ENCODE data around the gene SULT2B1. TPM values are rescaled to one million over a fixed set of nuclear protein-coding genes. Genes with fewer than 3 reads are reported as not detected.

SULT2B1 gene
- total RNA-seq, 4 donors from 2014 or later = 0.93 to 3.9 (median 1.0) TPM; not detected in 1

DNA sequence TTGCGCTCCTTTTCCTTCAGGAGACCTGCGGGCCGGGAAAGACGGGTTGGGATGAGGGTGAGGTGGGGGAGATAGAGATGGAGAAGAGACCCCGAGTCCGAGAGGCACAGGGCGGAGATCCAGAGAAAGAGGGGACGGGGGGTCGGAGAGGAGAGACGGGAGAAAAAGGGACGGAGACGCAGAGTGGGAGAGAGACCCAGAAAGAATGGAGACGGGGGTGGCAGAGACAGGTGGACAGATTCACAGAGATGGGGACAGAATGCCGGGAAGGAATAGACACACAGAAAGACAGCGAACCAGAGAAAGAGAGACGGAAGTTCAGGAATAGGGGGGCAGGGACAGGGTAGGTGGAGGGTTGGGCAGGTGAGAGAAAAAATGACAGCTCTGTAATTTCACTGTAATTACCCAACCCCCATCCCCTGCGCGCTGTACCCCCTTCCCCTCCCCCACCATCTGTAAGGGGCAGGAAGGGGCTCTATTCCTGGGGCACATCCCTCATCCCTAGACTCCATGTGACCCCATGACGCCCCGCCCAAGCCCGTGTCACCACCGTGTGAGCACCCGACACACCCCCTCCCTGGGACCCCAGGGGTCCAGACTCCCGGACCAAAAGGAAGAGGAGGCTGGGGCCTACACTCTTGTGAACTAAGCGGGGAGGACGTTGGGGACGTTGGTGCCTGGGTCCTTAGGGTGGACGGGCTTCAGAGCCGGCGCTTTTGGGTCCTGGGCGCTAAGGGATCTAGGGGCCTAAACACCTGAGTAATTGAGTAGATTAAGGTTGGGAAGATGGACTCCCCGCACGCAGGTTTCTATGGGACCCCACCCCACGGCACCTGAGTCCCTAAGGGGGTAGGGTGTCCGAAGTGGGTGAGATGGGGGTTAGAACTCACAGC, 84.2 kb downstream of the SULT2B1 start:
- H3K4me1 ChIP-seq = peaks cover 10 to 76% (median 35%) of the 10 kb centered on the region in 3 donors
- H3K27ac ChIP-seq = peak overlapping the region; percentile 92 to 98 (median 94)
- H3K9me3 ChIP-seq = no peaks in the 10 kb centered on the region
- H3K27me3 ChIP-seq = no peaks in the 10 kb centered on the region
- WGBS, 2 donors (ENCODE audit: low coverage in 1 of 2) = 0 to 1% methylated on average over 3 to 19 of the region's 35 CpGs
- no peak for TF ChIP-seq POLR2AphosphoS5 (IDR thresholded peaks at IDR 0.05)
- TF ChIP-seq POLR2A (IDR thresholded peaks at IDR 0.05) = no peak
- no peak for TF ChIP-seq EP300 (IDR thresholded peaks at IDR 0.05)
- TF ChIP-seq CTCF (IDR thresholded peaks at IDR 0.05) = no peak
- peak overlapping the region; percentile 68 to 82 for H3K4me3 ChIP-seq
- H3K36me3 ChIP-seq = peaks cover 0 to 19% of the 10 kb centered on the region in 2 donors
- no peak for ATAC-seq

GRCh38 chr19:48636859-48637448, 85.0 kb downstream of the SULT2B1 start, which contains the start of gene DBP:
TSS of gene DBP (minus strand) at chr19:48637379. CDS start at chr19:48636994, 385 bp downstream.
- no peak for ATAC-seq
- Histone ChIP-seq H3K4me3 (peak within 1 kb of the TSS; percentile 68 to 82), H3K36me3 (peaks cover 0 to 12% of the 10 kb centered on the region in 2 donors), H3K4me1 (peaks cover 10 to 69% (median 33%) of the 10 kb centered on the region in 3 donors), H3K9me3 (no peaks in the 10 kb centered on the region), H3K27ac (peak within 1 kb of the TSS; percentile 92 to 98 (median 94)), H3K27me3 (no peaks in the 10 kb centered on the region)
- TF ChIP-seq EP300 (IDR thresholded peaks at IDR 0.05) (no peak), POLR2A (IDR thresholded peaks at IDR 0.05) (peak; percentile 4 to 45), POLR2AphosphoS5 (IDR thresholded peaks at IDR 0.05) (no peak), CTCF (IDR thresholded peaks at IDR 0.05) (peak in 2 of 4 experiments; percentile 1 to 31)
- 0% methylated on average over 2 of the region's 40 CpGs; no CpG with 5 or more reads in 1 of the 2 donors for WGBS, 2 donors (ENCODE audit: low coverage in 1 of 2)

DNA sequence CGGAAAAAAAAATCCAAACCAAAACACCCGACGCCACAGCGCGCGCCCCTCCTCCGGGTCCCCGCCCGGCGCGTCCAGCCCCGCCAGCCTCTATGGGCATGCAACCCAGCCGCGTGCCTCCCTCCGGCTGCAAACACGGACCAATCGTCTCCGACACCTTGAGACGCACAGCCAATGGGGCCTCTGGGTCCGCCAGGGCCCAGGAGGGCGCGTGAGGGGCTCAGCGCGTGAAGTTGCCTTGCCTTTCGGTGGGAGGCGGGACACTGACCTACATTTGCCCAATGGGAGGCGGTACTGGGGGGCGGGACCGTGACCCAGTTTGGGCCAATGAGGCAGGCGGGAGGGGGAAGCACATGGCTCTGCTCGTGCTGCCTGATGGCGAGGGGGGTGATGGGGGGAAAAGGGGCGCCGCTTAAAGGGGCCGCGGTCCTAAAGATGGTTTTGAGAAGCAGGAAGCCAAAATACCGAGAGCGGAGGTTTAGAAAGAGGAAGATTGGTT, 85.5 kb downstream of the SULT2B1 start:
- no peaks in the 10 kb centered on the region for H3K27me3 ChIP-seq

More for the DNA sequence above, 85.5 kb downstream of the SULT2B1 start:
- Histone ChIP-seq H3K4me3 (peak overlapping the region; percentile 68 to 82), H3K9me3 (no peaks in the 10 kb centered on the region), H3K27ac (peak overlapping the region; percentile 92 to 98 (median 94)), H3K4me1 (peaks cover 10 to 63% (median 33%) of the 10 kb centered on the region in 3 donors), H3K36me3 (peaks cover 0 to 8% of the 10 kb centered on the region in 2 donors)
- 0 to 4% methylated on average over 4 to 7 of the region's 38 CpGs for WGBS, 2 donors (ENCODE audit: low coverage in 1 of 2)
- TF ChIP-seq CTCF (IDR thresholded peaks at IDR 0.05) = no peak
- TF ChIP-seq POLR2AphosphoS5 (IDR thresholded peaks at IDR 0.05) = peak; percentile 75
- TF ChIP-seq POLR2A (IDR thresholded peaks at IDR 0.05) = peak in 1 of 2 donors; percentile 4
- ATAC-seq = peak; percentile 87
